GM19452 (cell line): ENCODE measurements around the gene RALGAPA2.
"Not testable (repeated sequence)": the region's sequence is repeated elsewhere in the genome, so short reads cannot be mapped to it uniquely, and the experiment has no call there.

Source experiments
- ATAC-seq: cut with Tn5 transposase; IDR thresholded peaks from one replicate; pipeline ENCODE4 v1.9.1; 2021; ENCODE audit not compliant: unreplicated experiment

Gene RALGAPA2

DNA sequence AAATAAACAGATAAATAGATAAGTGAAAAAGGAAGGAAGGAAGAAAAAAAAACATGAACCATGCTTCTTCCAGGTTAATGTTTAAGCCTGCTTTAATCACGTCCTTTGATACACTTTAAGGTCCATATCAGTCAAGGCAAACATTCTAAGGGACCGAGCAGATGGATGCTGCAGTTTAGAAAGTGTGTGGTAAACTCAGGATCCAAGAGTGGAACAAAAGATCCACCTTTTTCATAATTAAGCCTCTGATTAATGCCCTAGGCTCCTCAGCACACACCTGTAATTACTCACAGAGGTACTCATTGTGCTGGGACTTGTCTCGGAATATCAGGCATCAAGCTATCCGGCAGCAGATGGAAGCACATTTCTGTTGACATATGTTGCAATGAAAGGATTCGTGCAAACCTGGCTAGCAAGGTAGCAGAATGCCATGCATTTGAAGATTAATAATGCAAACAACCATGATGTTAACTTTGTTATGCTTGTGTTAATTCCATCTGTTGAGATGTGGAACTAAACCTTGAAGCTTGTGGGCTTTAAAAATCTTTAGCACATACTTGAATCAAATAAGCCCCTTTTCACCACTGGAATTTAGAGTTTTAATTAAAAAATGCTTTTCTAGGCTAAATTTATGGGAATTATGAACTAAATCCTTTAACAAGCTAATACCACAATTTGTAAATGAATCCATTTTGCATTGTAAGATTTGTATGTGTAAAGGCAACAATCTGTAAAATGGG lies 163.7 kb downstream of the RALGAPA2 start:
- no peak for ATAC-seq

- ATAC-seq = no peak
These were observed 164.6 kb downstream of the RALGAPA2 start for GRCh38 chr20:20547876-20548266.

DNA sequence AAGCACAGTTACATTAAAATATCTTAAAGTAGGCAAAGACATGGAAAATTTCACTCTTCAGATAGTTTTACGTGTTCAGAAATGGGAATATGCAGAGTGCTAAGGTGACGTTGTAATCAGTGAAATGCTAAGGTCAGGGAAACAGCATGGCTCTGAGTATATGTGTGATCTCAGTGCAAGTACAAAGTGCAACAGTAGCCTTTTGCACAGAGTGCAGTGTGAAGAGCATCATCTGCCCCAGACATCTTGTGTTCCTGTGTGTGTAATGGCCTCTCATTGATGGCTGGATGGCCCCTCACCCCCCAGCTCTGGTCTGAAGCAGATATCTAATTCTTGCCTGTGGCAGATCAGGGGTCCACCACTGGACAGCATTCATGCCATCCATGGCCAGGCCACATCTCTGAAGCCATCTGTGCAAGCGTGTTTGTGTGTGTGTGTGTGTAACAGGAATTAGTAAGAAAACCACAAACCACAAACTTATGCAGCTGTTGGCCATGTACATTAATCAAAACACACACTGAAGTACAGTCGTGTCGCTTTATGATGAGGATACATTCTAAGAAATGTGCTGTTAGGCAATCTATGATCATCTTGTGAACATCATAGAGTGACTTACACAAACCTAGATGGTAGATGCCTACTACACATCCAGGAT lies 165.1 kb downstream of the RALGAPA2 start:
- ATAC-seq = peak; percentile 49

DNA sequence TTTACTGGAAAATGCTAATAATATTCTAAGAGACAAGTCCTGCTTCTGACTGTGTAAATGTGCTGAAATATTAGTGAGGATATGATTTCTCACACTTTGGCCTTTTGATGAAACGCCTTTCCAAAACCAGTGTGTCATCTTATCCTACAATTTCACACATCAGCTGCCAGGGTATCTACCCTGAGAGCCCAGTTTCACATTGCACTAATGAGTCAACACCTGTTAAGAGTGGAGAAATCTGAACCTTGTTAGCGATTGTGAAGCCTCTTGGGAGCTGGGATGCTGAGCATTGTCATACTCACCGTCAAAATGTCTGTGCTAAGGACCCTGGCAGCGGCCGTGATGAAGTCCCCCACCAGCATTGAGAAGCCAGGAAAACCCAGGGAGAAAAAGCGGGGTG lies 166.0 kb downstream of the RALGAPA2 start:
- no peak for ATAC-seq

DNA sequence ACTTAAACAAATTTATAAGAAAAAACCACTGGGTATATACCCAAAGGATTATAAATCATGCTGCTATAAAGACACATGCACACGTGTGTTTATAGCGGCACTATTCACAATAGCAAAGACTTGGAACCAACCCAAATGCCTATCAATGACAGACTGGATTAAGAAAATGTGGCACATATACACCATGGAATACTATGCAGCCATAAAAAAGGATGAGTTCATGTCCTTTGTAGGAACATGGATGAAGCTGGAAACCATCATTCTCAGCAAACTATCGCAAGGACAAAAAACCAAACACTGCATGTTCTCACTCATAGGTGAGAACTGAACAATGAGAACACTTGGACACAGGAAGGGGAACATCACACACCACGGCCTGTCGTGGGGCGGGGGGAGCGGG lies 169.1 kb downstream of the RALGAPA2 start:
- ATAC-seq = not testable (repeated sequence)

DNA sequence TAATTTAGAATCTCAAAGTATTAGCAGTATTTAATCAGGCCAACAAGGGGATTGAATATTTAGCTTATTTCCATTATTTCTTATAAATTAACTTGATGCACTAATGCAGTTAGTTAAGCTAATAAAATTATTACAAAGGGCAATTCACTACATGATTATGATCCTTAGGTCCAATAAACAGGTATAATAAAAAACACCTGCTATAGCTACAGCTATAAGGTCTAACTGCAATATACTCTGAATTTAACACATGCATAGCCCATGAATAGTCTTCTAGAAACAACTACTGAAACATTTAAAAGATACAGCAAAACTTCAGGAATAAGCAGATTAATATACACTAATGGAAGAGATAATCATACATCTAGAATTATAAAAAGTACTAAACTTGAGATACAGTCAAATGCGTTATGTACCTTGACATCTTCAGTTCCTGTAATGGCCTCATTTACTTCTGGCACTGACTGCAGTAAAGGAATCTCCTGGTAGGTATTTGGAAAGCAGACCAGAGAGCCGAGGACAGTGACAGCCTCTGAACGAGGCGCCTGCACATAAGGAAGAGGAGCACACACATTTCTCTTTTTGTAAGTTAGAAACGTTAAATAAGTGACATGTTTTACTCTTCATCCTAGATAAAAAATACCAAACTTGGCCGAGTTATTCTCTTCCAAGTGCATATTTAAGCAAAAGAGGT lies 176.1 kb downstream of the RALGAPA2 start:
- ATAC-seq = no peak

- no peak for ATAC-seq
These were observed 177.4 kb downstream of the RALGAPA2 start for GRCh38 chr20:20535051-20535450.

DNA sequence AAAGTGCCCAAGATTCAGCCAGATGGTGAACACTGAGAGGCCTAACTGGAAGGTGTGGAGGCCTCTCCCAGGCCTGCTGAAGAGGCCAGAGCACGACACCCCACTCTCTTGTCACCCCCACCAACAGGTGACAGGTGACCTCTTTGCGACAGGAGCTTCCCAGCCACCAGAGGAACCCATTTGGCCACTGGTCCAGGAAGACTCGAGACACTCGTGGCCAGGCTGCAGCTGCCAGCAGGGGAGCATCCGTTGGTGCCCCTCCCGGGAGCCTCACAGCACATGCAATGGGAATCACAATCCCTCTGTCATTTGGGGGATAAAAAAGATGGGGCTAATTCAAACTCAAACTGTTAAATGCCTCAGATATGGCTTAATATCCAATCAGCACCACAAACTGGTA lies 181.2 kb downstream of the RALGAPA2 start:
- no peak for ATAC-seq

DNA sequence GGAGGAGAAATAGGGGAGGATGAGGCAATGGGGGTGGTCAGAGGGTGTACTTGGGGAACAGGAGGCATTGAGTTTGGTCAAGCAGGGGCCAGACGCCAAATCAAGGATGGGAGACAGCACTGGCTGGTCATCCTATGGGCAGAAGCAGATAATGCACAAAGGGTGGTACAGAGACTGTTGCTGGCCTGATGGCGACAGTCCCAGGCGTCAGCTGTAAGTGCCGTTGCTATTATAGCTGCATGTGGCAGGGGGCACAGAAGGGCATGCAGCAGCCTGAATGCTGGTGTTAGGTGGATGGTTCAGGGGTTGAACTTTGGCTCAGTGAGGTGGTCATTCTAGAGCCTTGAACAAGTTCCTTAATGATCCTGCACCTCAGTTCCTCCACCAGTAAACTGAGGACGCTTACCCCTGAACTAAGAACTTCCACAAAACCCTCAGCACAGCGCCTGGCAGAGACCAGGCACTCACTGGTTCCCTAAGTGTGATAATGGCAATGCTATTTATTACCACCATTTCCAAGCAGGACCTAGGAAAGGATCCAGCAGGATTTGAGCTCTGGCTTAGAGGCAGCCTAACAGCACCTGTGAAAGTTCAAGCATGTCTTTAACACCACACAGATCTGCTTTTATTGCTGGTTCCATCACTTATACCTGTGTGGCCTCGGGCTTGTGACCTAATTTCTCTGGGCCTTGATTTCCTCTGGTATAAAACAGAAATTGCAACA lies 181.9 kb downstream of the RALGAPA2 start:
- ATAC-seq = no peak

- no peak for ATAC-seq
These were observed 182.8 kb downstream of the RALGAPA2 start for GRCh38 chr20:20529597-20529996.

DNA sequence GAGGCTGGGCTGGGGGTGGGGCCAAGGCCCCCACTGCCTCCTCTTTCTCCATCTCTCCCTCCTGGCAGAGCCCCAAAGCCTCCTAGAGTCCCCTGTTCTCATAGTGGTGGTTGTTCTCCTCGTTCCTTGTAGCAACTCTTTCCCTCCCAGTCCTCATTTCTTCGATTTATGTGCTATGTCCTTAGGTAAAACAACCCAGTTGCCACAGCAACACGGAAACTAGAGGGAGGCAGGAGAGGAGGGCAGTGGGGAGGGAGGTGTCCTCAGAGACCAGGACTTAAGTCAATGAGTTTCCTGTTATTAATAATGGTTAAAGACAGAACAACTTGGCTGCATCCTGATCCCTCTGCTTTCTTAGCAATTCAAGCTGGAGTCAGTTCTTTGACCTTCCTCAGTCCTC lies 183.6 kb downstream of the RALGAPA2 start:
- ATAC-seq = no peak

DNA sequence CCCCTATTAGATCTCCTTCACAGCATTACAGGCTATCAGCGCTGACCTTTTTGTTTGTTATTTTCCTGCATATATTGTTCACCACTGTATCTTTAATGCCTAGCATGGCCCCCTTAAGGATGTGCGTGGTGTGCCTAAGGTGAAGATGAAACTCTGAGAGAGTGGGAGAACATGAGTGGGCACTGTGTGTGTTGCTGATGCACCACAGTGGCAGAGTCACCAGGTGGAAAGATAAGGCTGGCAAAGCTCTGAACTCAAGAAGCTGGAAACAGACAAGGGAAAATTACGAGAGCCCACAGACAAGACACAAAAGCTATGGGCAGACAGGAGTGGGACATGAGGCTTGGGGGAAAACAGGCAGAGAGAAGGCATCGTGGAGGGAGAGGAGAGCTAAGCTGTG lies 184.8 kb downstream of the RALGAPA2 start:
- ATAC-seq = no peak

GRCh38 chr20:20525756-20526155 lies 186.7 kb downstream of the RALGAPA2 start:
- no peak for ATAC-seq

DNA sequence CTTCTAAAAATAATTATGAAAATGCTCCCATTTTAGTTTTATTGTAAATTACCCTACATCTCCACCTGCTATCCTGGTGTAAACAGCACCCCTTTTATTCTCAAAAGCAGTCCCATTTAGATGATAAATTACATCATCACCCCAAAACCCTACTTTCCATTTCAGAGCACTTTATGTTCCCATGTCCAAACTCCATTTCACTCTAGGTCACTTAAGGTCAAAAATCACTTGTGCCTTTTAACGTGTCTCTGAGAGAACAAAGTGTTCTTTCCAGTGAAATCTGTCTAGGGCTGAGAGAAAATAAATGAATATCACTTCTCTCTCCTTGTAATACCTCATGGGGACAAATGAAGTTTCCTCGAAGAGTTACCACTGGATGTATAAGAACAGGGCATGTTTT lies 187.2 kb downstream of the RALGAPA2 start:
- ATAC-seq = no peak

GRCh38 chr20:20524756-20525155 lies 187.7 kb downstream of the RALGAPA2 start:
- no peak for ATAC-seq

DNA sequence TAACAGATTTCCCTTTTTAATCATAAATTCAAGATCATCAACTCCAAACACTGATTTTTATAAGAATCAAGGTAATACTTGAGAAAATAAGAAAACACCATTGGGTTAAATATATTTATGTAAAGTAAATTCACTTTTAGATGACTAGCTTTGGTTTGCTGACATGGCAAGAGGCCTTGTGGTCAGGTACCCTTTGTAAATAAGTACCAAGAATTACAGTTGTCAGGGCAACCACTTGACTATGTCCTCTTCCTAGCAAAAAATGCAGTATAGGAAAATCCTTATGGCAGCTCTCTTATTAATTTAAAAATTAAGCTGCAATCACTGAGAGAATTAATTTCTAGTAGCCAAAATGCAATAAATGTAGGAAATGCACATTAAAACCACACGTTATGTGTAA lies 190.7 kb downstream of the RALGAPA2 start:
- no peak for ATAC-seq

DNA sequence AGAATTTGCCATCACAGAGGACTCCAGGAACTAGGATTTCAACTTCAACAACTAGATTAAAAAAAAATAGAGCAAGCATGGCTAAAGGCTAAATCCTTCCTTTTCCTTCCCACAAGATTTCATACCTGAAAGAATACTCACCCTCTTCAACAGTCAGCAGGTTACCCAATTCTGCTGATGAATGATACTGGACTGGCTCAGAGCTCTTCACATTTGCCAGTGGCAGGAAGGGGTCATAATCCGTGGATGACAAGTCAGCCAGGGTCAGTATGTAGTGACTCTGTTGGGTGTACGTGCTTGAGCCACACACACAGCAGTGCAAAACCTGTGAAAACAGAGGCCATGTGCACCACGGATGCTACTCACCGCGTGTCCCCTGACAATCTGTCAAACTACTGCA lies 191.7 kb downstream of the RALGAPA2 start:
- ATAC-seq = no peak

- ATAC-seq = no peak
These were observed 193.2 kb downstream of the RALGAPA2 start for GRCh38 chr20:20519269-20519668.

DNA sequence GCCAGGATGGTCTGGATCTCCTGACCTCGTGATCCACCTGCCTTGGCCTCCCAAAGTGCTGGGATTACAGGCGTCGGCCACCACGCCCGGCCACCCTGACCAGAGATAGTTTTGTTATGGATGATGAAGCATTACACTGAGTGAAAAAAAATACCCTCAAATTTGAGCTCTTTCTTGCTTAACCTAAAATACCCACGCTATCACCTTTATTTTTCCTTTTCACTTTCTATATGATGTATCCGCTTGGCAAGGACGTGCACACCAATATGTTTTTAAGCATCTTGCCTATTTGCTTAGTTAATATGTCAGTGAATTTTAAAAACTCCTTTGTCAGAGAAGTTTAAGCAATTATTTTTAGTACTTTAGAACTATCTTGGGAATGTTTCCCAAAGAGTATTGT lies 194.2 kb downstream of the RALGAPA2 start:
- no peak for ATAC-seq

DNA sequence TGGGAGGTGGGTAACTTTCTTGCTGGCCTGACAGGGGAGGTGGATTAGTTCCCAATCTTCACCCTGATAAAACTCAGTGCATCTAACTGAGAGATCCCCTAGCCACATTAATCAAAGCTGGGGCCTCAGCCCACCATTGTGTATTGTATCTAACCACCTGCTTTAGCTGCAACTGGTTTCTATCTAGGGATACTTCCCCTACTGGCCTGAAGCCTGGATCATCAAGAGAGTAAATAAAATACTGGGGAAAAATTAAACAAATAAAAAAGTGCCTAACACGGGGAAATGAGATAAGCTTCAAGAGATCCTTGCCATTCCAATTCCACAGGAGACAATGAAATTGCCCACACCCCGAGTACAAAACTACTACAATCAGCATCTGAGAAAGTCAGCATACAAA lies 195.1 kb downstream of the RALGAPA2 start:
- ATAC-seq = no peak

- no peak for ATAC-seq
These were observed 198.7 kb downstream of the RALGAPA2 start for GRCh38 chr20:20513720-20514119.

GRCh38 chr20:20505554-20505953 lies 206.9 kb downstream of the RALGAPA2 start:
- ATAC-seq = peak; percentile 61
